ENCODE data around the gene IQGAP2.

DNA sequence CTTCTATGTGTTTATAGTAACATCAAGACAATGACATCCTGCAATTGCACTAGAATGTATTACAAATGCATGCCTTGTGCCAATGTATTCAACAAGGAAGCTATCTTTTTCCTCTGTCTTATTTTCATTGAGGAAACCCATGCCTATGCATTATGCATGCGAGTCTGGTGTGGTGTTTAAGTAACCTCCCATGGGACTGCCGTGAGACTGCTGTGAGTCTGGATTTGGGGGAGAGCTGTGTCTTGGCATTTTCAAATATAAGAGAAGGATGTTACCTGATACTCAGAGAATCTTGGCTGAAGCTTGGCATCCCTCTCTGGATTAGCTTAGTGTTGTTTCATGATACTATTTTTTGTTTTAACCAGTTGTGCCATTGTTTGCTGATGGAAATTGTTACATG lies 121.8 kb downstream of the IQGAP2 start:
- TF ChIP-seq ZBTB1 (CRISPR knock-in tag; IDR thresholded peaks at IDR 0.05; ENCODE audit: borderline replicate concordance, low read depth) (no peak), RBFOX2 (IDR thresholded peaks at IDR 0.05; ENCODE audit: low read depth, low read length) (no peak), HMGXB4 (CRISPR knock-in tag; IDR thresholded peaks at IDR 0.05) (no peak), ZNF282 (CRISPR knock-in tag; IDR thresholded peaks at IDR 0.05) (no peak), TBL1XR1 (IDR thresholded peaks at IDR 0.05; ENCODE audit: low read length in 2 of 2) (no peak)
- TF ChIP-seq, protein P1, sequence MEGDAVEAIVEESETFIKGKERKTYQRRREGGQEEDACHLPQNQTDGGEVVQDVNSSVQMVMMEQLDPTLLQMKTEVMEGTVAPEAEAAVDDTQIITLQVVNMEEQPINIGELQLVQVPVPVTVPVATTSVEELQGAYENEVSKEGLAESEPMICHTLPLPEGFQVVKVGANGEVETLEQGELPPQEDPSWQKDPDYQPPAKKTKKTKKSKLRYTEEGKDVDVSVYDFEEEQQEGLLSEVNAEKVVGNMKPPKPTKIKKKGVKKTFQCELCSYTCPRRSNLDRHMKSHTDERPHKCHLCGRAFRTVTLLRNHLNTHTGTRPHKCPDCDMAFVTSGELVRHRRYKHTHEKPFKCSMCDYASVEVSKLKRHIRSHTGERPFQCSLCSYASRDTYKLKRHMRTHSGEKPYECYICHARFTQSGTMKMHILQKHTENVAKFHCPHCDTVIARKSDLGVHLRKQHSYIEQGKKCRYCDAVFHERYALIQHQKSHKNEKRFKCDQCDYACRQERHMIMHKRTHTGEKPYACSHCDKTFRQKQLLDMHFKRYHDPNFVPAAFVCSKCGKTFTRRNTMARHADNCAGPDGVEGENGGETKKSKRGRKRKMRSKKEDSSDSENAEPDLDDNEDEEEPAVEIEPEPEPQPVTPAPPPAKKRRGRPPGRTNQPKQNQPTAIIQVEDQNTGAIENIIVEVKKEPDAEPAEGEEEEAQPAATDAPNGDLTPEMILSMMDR (IDR thresholded peaks at IDR 0.05 in 2 of 3, conservative IDR thresholded peaks at IDR 0.05 in 1 of 3; ENCODE audit: insufficient read depth in 2 of 3, low read depth in 1 of 3, low read length in 3 of 3) = no peak
